ENCODE data around the gene RGL3.
"Not testable (repeated sequence)": the region's sequence is repeated elsewhere in the genome, so short reads cannot be mapped to it uniquely, and the experiment has no call there.

Gene RGL3

GRCh38 chr19:11448923-11449554 is 29.9 kb upstream of the RGL3 start:
- DNase-seq = no peak

DNA sequence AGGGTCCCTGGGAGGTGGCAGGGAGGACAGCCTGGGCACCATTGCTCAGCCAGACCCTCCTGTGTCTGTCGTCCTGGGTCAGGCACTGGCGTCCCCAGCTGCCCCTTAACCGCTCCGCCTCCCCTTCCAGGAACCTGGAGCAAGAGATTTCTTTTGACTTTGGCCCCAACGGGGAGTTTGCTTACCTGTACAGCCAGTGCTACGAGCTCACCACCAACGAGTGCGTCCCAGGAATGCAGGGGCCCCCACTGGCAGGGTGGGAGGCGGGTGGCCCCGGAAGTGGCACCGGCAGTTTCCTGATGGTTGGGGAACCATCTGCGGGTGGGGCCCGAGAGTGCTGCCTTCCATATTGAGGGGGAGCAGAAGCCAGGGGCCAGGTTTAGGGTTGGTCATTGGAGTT is 29.3 kb upstream of the RGL3 start:
- DNase-seq = no peak

GRCh38 chr19:11447347-11448262 is 28.5 kb upstream of the RGL3 start:
- DNase-seq = no peak

- peak in 2 of 5 donors; percentile 37 to 40 for DNase-seq
These were observed 27.7 kb upstream of the RGL3 start for GRCh38 chr19:11446652-11447301.

DNA sequence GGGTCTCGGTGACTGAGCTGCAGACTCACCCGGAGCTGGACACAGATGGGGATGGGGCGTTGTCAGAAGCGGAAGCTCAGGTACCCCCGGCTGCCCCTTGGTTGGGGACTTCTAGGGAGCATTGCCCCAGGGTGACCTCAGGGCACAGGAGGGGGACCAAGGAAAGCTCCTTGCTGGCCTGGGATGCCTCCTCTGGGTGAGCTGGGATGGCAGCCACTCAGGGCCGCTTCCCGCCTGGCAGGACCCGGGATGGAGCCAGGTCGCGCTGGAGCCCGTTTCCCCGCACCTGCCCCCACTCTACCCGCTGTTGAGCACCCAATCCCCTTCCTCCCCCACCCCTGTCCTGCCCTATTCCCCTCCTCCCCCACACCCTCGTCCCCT is 27.1 kb upstream of the RGL3 start:
- no peak for DNase-seq

DNA sequence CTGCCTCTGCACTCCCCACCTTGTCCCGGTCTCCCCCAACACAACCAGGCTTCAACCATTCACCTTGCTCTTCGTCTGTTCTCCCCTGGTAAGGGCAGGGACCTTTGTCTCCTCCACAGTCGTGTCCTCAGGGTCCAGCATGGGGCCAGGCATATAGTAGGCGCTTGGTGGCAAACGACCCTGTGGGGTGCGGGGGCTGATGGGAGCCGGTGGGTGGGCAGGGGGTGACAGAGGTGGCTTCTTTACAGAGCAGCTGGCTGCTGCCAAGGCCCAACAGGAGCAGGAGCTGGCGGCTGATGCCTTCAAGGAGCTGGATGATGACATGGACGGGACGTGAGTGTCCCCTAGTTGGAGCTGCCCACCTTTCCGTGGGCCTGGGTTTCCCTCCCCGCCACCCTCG is 26.0 kb upstream of the RGL3 start:
- DNase-seq = no peak

DNA sequence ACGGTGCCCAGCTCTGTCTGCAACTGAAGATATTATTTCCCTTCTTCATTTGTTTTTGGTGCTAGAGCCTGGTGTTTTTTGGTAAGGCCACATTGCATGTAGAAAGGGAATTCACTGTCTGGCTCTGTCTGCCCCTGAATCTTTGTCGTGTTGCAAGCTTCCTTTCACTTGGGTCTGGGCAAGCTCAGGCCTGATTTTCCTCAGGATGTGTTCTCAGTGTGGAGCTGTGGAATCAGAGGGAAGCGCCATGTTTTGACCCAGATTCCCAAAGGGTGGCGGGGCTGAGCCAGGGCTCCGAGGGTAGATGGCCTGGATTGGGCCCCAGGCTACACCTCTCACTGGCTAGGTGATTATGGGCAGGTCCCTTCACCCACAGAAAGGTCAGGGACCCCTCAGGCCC is 24.9 kb upstream of the RGL3 start:
- DNase-seq = no peak

DNA sequence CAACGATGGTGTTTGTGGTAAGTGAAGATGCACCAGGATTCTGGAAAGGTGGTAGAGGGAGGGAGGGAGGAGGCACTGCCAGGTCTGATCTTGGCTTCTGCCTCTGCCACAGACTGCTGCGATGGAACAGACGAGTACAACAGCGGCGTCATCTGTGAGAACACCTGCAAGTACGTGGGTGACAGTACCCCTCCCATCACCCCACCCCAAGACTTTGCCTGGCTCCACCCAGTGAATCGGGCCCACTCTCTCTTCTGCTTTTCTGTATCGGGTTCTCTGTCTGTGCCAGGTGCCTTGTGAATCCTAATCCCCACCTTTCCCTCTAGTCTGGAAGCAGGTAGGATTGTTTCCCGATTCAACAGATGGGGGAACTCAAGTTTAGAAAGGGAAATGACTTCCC is 18.8 kb upstream of the RGL3 start:
- DNase-seq = no peak

DNA sequence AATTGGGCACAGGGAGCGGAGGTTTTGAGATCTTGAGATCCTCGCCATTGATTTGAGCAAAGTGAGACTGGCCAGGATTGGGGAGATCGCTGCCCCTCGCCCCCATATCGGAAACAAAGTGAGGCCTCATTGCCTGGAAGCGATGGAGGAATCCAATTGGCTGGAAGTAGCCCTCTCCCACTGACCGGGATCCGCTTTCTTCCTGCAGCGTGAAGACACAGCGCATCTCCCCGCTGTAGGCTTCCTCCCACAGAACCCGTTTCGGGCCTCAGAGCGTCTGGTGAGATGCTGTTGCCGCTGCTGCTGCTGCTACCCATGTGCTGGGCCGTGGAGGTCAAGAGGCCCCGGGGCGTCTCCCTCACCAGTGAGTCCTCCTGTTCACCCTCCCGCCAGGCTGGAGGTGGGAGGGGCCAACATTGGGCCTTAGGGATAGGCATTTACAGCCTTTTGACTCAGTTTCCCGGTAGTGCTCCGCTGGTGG is 16.8 kb upstream of the RGL3 start:
- peak in 1 of 5 donors; percentile 27 for DNase-seq

DNA sequence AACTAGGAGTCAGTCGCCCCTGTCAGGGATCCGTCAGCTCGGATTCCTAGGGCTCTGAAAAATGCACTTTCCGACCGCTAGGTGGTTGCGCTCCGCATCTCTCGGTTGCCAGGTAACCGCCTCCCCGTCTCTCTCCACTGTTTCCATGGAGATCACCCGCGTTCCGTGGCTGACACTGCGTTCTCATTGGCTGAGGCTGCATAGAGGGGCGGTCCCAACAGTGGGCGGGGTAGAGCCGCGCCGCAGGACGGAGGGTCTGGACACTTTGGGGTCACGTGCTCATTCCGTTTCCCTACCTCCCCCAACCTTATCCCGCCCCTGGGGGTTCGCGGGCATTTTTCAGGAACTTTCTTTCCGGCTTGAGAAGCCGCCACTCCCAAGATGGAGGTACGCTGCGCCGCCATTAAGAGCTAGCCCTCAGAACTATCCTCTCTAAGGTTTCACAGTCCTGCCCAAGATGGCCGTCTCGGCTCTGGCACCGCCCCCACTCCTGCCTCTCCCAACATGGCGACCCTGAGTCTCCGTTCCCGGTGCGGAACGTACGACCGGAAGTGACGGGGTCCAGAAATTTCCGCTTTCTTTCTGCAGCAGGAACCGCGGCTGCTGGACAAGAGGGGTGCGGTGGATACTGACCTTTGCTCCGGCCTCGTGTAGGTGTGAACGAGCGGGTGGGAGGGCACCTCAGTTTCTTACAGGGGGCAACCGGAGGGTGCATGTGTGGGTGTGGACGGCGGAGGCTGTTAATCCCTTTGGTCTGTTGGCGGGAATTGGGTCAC is 16.1 kb upstream of the RGL3 start, which contains the start of the genes ODAD3 and PRKCSH:
ODAD3 (minus strand) TSS at position 65 of the 776 bp plus-strand sequence. CDS start 105 bp downstream, outside the sequence.
PRKCSH (plus strand) TSS at position 579 of the 776 bp plus-strand sequence. CDS start 483 bp downstream, outside the sequence.
- DNase-seq = peak; percentile 93 to 99 (median 97)

- DNase-seq = no peak
These were observed 15.6 kb upstream of the RGL3 start for GRCh38 chr19:11434703-11435056.

GRCh38 chr19:11433526-11433925 is 14.4 kb upstream of the RGL3 start:
- not testable (repeated sequence) for DNase-seq

DNA sequence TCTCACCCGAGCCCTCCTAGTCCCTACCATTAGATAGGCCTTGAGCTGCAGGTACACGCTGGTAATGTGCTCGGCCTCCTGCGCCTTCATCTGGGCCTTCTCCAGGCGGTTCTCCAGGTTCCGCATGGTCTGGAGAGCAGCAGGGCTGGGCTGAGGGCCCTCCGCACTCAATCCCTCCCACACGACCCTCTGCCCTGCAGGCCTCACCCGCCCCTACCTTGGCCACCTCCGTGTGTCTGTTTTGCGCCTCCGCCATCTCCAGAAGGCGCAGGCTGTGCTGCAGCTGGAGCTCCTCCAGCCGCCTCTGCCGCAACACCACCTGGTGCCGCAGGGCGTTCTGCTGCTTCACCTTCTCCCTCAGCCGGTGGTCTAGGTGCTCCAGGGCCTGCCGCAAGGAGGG is 7.5 kb upstream of the RGL3 start:
- no peak for DNase-seq

- DNase-seq = no peak
These were observed 6.8 kb upstream of the RGL3 start for GRCh38 chr19:11425719-11426457.

- no peak for DNase-seq
These were observed 4.7 kb upstream of the RGL3 start for GRCh38 chr19:11423791-11424181.

DNA sequence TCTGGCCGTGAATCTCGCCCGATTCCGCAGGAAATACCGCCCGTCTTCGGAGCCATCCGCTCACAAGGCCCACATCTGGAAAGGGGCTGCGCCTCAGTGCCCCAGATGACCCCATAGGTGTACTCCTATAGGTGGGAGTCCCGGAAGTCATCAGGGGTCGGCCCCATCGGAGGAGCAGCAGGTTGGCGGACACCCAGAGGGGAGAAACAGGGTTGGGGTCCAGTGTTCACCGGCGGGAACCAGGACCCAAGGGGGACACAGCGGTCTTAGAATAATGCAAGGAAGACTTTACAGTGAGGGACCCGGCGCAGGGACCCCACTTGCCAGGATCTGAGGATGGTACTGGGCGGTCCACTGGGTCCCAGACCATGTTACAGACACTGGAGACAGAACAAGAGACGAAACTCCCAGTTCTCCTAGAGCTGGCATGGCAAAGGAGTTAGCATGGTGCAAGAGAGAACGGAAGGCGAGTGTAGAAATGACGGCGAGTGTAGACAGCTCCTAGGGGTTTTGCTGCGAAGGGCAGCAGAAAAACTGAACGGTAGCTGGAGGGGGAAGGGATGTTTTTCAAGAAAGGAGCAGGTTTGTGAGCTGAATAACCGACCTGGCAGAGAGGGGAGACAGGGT is 4.2 kb upstream of the RGL3 start:
- DNase-seq = no peak

GRCh38 chr19:11422163-11423065 is 3.3 kb upstream of the RGL3 start:
- DNase-seq = peak; percentile 41 to 82 (median 45)

DNA sequence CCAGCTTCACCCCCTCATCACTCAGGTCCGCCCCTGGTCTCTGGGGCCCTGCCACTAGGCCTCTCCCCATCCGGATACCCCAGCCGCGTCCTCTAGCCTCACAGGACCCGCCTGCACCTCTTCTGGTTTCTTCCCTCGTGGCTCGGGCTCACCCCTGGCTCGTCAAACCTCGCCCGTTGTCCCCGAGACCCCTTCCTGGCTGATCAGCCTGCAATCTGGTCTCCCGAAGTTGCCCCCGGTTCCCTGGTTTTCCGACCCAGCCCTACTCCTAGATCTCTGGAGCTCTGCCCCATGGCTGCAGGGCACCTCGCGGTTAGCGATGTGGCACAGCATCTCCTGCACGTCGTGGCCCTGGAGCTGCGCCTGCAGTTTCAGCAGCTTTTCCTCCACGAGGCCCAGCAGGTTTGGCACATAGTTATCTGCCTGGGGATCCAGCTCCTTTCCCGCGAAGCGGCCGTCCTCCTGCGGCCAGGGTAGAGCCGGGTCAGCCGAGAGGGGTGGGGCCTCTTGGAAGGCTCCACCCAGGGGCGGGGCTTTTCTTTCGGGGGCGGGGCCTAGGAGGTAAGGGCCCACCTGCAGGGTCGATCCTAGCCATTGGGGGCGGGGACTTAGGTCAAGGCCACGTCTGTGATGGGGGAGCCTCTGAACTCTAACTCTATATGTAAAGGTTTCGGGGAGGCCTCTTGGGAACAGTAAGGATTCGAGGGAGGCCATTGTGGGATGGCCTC is 2.4 kb upstream of the RGL3 start:
- DNase-seq = peak in 2 of 5 donors; percentile 29 to 36
